Measurements from ENCODE around the gene PAPLN. TPM values are rescaled to one million over a fixed set of nuclear protein-coding genes. Genes with fewer than 3 reads are reported as not detected.
A peak's percentile ranks its signal among the peaks of the same experiment; 100 is the strongest.

PAPLN gene
- total and polyA plus RNA-seq, 2 of the 8 experiments (the other 6 are each of a cell fraction or from before 2014, with no cell fraction given), result 14.8 to 25.6 TPM

DNA sequence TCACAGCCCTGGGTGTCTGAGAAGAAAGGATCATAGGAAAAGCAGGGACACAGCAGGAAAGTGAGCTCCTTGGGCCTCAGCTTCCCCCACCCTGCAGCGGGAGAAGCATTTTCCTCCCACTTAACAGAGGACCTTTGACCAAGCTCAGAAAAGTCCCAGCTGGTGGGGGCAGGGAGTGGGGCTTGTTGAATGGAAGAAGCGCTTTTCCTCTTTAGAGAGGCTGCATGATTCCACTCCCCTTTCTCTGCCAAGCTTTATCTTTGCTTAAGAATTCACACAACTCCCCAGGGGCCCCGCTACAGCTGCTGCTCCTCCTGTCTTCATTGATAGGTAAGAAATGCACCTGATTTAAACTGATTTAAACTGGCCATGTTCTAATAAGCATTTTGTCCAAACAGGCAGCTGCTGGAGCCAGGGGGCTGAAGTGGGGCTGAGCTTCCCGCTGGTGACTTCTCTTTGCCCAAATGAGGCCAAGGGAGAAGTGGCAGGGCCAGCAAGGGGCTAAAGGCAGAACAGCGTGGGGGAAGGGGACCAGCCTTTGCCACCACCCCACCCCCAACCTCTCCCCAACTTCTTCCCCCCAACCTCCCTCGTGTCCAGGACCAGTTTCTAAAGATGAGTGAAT, 1.7 kb upstream of the PAPLN start (continued):
- TF ChIP-seq CHD7 (IDR thresholded peaks at IDR 0.05; ENCODE audit: insufficient replicate concordance, low read length), result peak; percentile 67
- TF ChIP-seq HDAC2 (IDR thresholded peaks at IDR 0.05; ENCODE audit: borderline replicate concordance in 1 of 2, low read depth in 2 of 2, low read length in 2 of 2), result peak in 1 of 2 experiments; percentile 77; a peak in 1 of 4 replicates
- peak; percentile 78; the same call in 1 of the 2 replicates for TF ChIP-seq RBBP5 (IDR thresholded peaks at IDR 0.05; ENCODE audit: borderline replicate concordance, low read depth, low read length)
- TF ChIP-seq SP4 (IDR thresholded peaks at IDR 0.05; ENCODE audit: low read length), result no peak
- TF ChIP-seq ASH2L (IDR thresholded peaks at IDR 0.05; ENCODE audit: low read length), result peak; percentile 95
- TF ChIP-seq SIN3A (conservative IDR thresholded peaks at IDR 0.05 in 1 of 2, IDR thresholded peaks at IDR 0.05 in 1 of 2; ENCODE audit: low read depth in 1 of 2, low read length in 2 of 2), result 0 out of 4 replicates have a peak, but pooled peaks have one; percentile 19 to 38
- no peak for TF ChIP-seq KDM5A (IDR thresholded peaks at IDR 0.05; ENCODE audit: low read length)
- no peak for TF ChIP-seq PHF8 (conservative IDR thresholded peaks at IDR 0.05; ENCODE audit: low read depth, low read length)

Measured in H1 (cell line).